ENCODE results near the gene IFT57.

IFT57 gene

GRCh38 chr3:108159105-108159504, 63.1 kb downstream of the IFT57 start:
- Histone ChIP-seq H3K36me3 (ENCODE audit: low read length) (no peaks in the 10 kb centered on the region), H2AFZ (ENCODE audit: low read depth, low read length, severe bottlenecking) (no peak overlapping the region), H3K79me2 (ENCODE audit: insufficient read depth, low read length) (no peaks in the 10 kb centered on the region), H4K20me1 (ENCODE audit: low read depth, low read length) (no peaks in the 10 kb centered on the region), H3K9ac (ENCODE audit: low read length) (no peak overlapping the region), H3K9me2 (replicated peaks; ENCODE audit: insufficient read depth, low read length) (no peaks in the 10 kb centered on the region), H3K4me2 (ENCODE audit: low read depth, low read length, poor library complexity, severe bottlenecking) (no peak overlapping the region), H3K27me3 (ENCODE audit: low read length) (no peaks in the 10 kb centered on the region), H3F3A (ENCODE audit: insufficient read depth) (no peaks in the 10 kb centered on the region), H3K27ac (ENCODE audit: low read depth, low read length) (no peak overlapping the region), H3K4me3 (ENCODE audit: insufficient read depth, low read length, poor library complexity, severe bottlenecking) (no peak overlapping the region), H3K9me3 (ENCODE audit: insufficient read depth, low read length) (no peaks in the 10 kb centered on the region)
- TF ChIP-seq EZH2phosphoT487 (conservative IDR thresholded peaks at IDR 0.05; ENCODE audit: low read length) (no peak), CTCF (IDR thresholded peaks at IDR 0.05; ENCODE audit: insufficient read depth, low read length, poor library complexity, severe bottlenecking) (no peak)

- no peak overlapping the region for H3K27ac ChIP-seq (ENCODE audit: low read depth, low read length)
- no peak overlapping the region for H3K4me2 ChIP-seq (ENCODE audit: low read depth, low read length, poor library complexity, severe bottlenecking)
- H4K20me1 ChIP-seq (ENCODE audit: low read depth, low read length) = no peaks in the 10 kb centered on the region
Measured at GRCh38 chr3:108158251-108158650, 64.0 kb downstream of the IFT57 start.

GRCh38 chr3:108157273-108157672, 65.0 kb downstream of the IFT57 start:
- Histone ChIP-seq H3K9me2 (replicated peaks; ENCODE audit: insufficient read depth, low read length) (no peaks in the 10 kb centered on the region), H3K9ac (ENCODE audit: low read length) (no peak overlapping the region), H3K27ac (ENCODE audit: low read depth, low read length) (no peak overlapping the region)

More at GRCh38 chr3:108158251-108158650, 64.0 kb downstream of the IFT57 start:
- Histone ChIP-seq H3K9me3 (ENCODE audit: insufficient read depth, low read length) (no peaks in the 10 kb centered on the region), H3K4me3 (ENCODE audit: insufficient read depth, low read length, poor library complexity, severe bottlenecking) (no peak overlapping the region), H3K79me2 (ENCODE audit: insufficient read depth, low read length) (no peaks in the 10 kb centered on the region), H3K9ac (ENCODE audit: low read length) (no peak overlapping the region), H3F3A (ENCODE audit: insufficient read depth) (no peaks in the 10 kb centered on the region), H3K9me2 (replicated peaks; ENCODE audit: insufficient read depth, low read length) (no peaks in the 10 kb centered on the region), H3K27me3 (ENCODE audit: low read length) (no peaks in the 10 kb centered on the region), H3K36me3 (ENCODE audit: low read length) (no peaks in the 10 kb centered on the region), H2AFZ (ENCODE audit: low read depth, low read length, severe bottlenecking) (no peak overlapping the region)
- TF ChIP-seq EZH2phosphoT487 (conservative IDR thresholded peaks at IDR 0.05; ENCODE audit: low read length) = no peak
- no peak for TF ChIP-seq CTCF (IDR thresholded peaks at IDR 0.05; ENCODE audit: insufficient read depth, low read length, poor library complexity, severe bottlenecking)

More at GRCh38 chr3:108157273-108157672, 65.0 kb downstream of the IFT57 start:
- Histone ChIP-seq H3K4me2 (ENCODE audit: low read depth, low read length, poor library complexity, severe bottlenecking) (no peak overlapping the region), H4K20me1 (ENCODE audit: low read depth, low read length) (no peaks in the 10 kb centered on the region), H3K4me3 (ENCODE audit: insufficient read depth, low read length, poor library complexity, severe bottlenecking) (no peak overlapping the region), H3K36me3 (ENCODE audit: low read length) (no peaks in the 10 kb centered on the region), H3K79me2 (ENCODE audit: insufficient read depth, low read length) (no peaks in the 10 kb centered on the region), H3K27me3 (ENCODE audit: low read length) (no peaks in the 10 kb centered on the region), H3F3A (ENCODE audit: insufficient read depth) (no peaks in the 10 kb centered on the region), H3K9me3 (ENCODE audit: insufficient read depth, low read length) (no peaks in the 10 kb centered on the region), H2AFZ (ENCODE audit: low read depth, low read length, severe bottlenecking) (no peak overlapping the region)
- TF ChIP-seq EZH2phosphoT487 (conservative IDR thresholded peaks at IDR 0.05; ENCODE audit: low read length) (no peak), CTCF (IDR thresholded peaks at IDR 0.05; ENCODE audit: insufficient read depth, low read length, poor library complexity, severe bottlenecking) (no peak)

Measured in SU-DHL-6 (cell line).